Kidney (tissue), 22 donors: Measurements from ENCODE around the gene NAXD. TPM values are rescaled to one million over a fixed set of nuclear protein-coding genes. Genes with fewer than 3 reads are reported as not detected.
"Not testable (repeated sequence)": the region's sequence is repeated elsewhere in the genome, so short reads cannot be mapped to it uniquely, and the experiment has no call there.

ENCODE experiments used
- DNase-seq, 5 donors: peaks; one replicate each; pipeline ENCODE4 v3.0.0-alpha.2; 2013 to 2020
- FAIRE-seq: peaks from 2 replicates; lab custom pipeline; 2012; peaks lifted over from hg19 to GRCh38; lab: Jason Lieb, UNC
- H3K27ac ChIP-seq, 2 donors: one replicate each; pipeline ENCODE4 v1.7.0; 2013; ENCODE audit warnings: low read depth in 2 of 2, low read length in 2 of 2, inconsistent platforms in 1 of 2
- H3K27me3 ChIP-seq: one replicate; pipeline ENCODE4 v1.7.1; 2013; ENCODE audit warnings: low read length, inconsistent platforms; ENCODE audit not compliant: control insufficient read depth, insufficient read depth
- H3K36me3 ChIP-seq, 3 donors: one replicate each; pipeline versions ENCODE4 v1.7.0 to v1.7.1; 2013; ENCODE audit warnings: low read length in 3 of 3, control low read depth in 1 of 3, inconsistent platforms in 1 of 3; ENCODE audit not compliant: insufficient read depth in 3 of 3, control insufficient read depth in 2 of 3
- H3K4me1 ChIP-seq, 3 donors: one replicate each; pipeline versions ENCODE4 v1.7.0 to v1.7.1; 2013; ENCODE audit warnings: low read length in 3 of 3, inconsistent platforms in 1 of 3, low read depth in 1 of 3; ENCODE audit not compliant: control insufficient read depth in 2 of 3, insufficient read depth in 2 of 3
- H3K4me3 ChIP-seq, 3 donors: one replicate each; pipeline versions ENCODE4 v1.7.0 to v1.8.1; 2013; ENCODE audit warnings: low read length in 3 of 3, control low read depth in 1 of 3, inconsistent platforms in 1 of 3
- H3K9ac ChIP-seq, 3 donors: one replicate each; pipeline versions ENCODE4 v1.7.0 to v1.7.1; 2013; ENCODE audit warnings: low read length in 3 of 3, control low read depth in 1 of 3, inconsistent platforms in 1 of 3
- H3K9me3 ChIP-seq, 3 donors: one replicate each; pipeline versions ENCODE4 v1.7.0 to v1.7.1; 2013; ENCODE audit warnings: low read length in 3 of 3, control low read depth in 1 of 3, inconsistent platforms in 1 of 3; ENCODE audit not compliant: control insufficient read depth in 2 of 3, insufficient read depth in 1 of 3
- CTCF ChIP-seq: IDR thresholded peaks from 3 replicates; pipeline ENCODE4 v1.5.1; 2012; ENCODE audit warnings: mild to moderate bottlenecking, moderate library complexity, borderline replicate concordance; ENCODE audit not compliant: insufficient read depth; ENCODE audit errors: extremely low read depth
- intact Hi-C: fragments of 100-400 bp; cut with DNase I; formaldehyde crosslinking; loops from one replicate; pipeline ENCODE4 v1.11.1; 2022
- long read RNA-seq, 10 donors: library from polyadenylated mRNA in 1 of 10; unstranded in 1 of 10; transcript quantifications; one replicate each; pipeline ENCODE4 v2.0.0 and lab custom pipeline, GENCODE V29; 2021 to 2026
- polyA plus RNA-seq: library from polyadenylated mRNA; stranded (reverse); fragments of 350-450 nt; fragmentation: Illumina TruSeq; extraction: RNeasy Lipid Tissue Mini Kit (QIAGEN cat#74804); gene quantifications from one replicate; pipeline ENCODE4 v1.2.3, GENCODE V29; 2014; ENCODE audit warnings: low read depth, low replicate concordance; ENCODE audit not compliant: insufficient read depth
- total RNA-seq: library from RNA; stranded (reverse); fragmentation: NEBNext Ultra II Directional; extraction: Animal tissue kit (Norgen Biotek cat#: 25700); gene quantifications from one replicate; pipeline ENCODE4 v1.2.1, GENCODE V29; 2021
- donor health status: control.
- donor health status: control.
- donor health status: control.
- donor health status: control.
- donor health status: control.
- donor health status: DM: yes; HTN: yes; CAD: no.
- donor health status: Normal renal cell carcinoma (clear cell type).

Gene NAXD
- total RNA-seq, result 37.9 TPM
- 52.7 TPM for polyA plus RNA-seq
- long read RNA-seq, donor 1, partial matches to known transcripts, result 0 of 10 reads
- long read RNA-seq, donor 1, other reads (novel, unspliced or antisense), result 10 of 10 reads
- long read RNA-seq, donor 2, partial matches to known transcripts, result 24 of 24 reads
- long read RNA-seq, donor 2, other reads (novel, unspliced or antisense), result 0 of 24 reads
- long read RNA-seq, donor 3, partial matches to known transcripts, result 36 of 61 reads
- long read RNA-seq, donor 3, other reads (novel, unspliced or antisense), result 23 of 61 reads
- long read RNA-seq, donor 4, partial matches to known transcripts, result 0 of 1 reads
- long read RNA-seq, donor 4, other reads (novel, unspliced or antisense), result 0 of 1 reads
- long read RNA-seq, donor 5, result 0 reads
- long read RNA-seq, donor 6, result 0 reads
- long read RNA-seq, donor 7, partial matches to known transcripts, result 9 of 72 reads
- long read RNA-seq, donor 7, other reads (novel, unspliced or antisense), result 63 of 72 reads
- long read RNA-seq, donor 8, partial matches to known transcripts, result 0 of 5 reads
- long read RNA-seq, donor 8, other reads (novel, unspliced or antisense), result 5 of 5 reads
- long read RNA-seq, donor 9, partial matches to known transcripts, result 0 of 5 reads
- long read RNA-seq, donor 9, other reads (novel, unspliced or antisense), result 5 of 5 reads
- long read RNA-seq, donor 10, result 0 reads

DNA sequence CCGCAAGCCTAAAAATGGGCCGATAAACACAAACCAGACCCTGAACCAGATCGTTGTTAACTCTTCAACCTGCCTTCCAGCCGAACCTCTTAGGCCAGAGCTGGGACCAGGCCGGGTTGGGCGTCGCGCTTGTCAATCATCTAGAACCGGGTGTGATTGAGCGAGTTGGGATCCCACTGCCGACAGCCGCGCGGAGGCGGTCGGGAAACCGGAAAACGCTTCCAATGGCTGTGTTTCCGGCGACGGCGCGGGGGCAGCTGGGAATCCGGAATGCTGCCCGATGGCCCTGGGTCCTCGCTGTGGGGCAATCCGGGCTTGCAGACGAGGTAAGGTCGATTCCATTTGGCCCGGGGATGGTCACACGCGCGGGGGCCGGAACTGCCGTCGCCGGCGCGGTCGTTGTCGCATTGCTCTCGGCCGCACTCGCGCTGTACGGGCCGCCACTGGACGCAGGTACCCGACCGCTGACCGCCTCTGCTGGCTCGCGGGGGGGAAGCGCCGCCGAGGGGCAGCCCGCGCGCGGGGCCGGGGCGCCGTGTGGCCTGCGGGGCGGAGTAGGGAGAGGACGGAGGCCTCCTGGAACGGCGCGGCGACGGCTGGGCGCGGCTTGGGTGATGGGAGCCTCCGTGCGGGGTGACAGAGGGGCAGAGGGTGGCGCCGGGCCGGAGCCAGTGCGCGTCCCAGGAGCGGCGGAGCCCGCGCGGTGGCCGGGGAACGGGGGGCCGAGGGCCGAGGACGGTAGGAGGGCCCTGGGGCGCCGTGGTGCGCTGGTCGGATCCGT lies at the start of gene NAXD:
Gene NAXD (plus strand): TSS at position 224 of the 781 bp plus-strand sequence. CDS start 57 bp downstream, at position 281.
- Histone ChIP-seq H3K27ac (peak within 1 kb of the TSS; percentile 88 to 93), H3K9ac (peak within 1 kb of the TSS; percentile 20 to 86 (median 83)), H3K36me3 (no peaks in the 10 kb centered on the region), H3K9me3 (no peaks in the 10 kb centered on the region), H3K4me3 (peak within 1 kb of the TSS; percentile 60 to 77 (median 77)), H3K4me1 (peaks cover 7 to 25% (median 23%) of the 10 kb centered on the region in 3 donors), H3K27me3 (no peaks in the 10 kb centered on the region)
- intact Hi-C loops, result no loop called here
- no peak for TF ChIP-seq CTCF
- FAIRE-seq (peak; percentile 65), DNase-seq (peak; percentile 92 to 98 (median 95))

DNA sequence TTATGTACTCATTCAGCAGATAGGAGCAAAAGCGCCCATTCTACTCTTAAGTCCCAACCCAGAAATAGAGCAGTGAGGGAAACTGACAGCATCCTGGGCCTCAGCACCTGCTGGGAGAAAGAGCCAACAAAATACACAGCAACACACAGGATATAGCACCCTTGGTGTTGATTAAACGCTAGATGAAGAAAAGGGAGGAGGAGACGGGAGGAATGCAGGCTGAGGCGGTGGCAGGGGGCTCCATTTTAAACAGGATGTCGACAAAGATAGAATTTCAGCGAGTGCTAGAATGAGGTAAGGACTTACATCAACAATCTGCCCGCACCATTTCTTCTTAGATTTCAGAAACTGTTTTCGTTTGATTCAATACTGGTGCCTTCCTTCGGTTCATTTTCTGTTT lies 49.2 kb upstream of the NAXD start:
- Histone ChIP-seq H3K27ac (no peak overlapping the region), H3K27me3 (no peaks in the 10 kb centered on the region), H3K4me3 (no peak overlapping the region), H3K9me3 (no peaks in the 10 kb centered on the region), H3K4me1 (peaks cover 0 to 3% (median 0%) of the 10 kb centered on the region in 3 donors), H3K36me3 (peaks cover 0 to 8% (median 0%) of the 10 kb centered on the region in 3 donors), H3K9ac (no peak overlapping the region)
- DNase-seq (peak in 4 of 5 donors; percentile 63 to 80 (median 68)), FAIRE-seq (no peak)
- no peak for TF ChIP-seq CTCF
- intact Hi-C loops, result no loop called here

DNA sequence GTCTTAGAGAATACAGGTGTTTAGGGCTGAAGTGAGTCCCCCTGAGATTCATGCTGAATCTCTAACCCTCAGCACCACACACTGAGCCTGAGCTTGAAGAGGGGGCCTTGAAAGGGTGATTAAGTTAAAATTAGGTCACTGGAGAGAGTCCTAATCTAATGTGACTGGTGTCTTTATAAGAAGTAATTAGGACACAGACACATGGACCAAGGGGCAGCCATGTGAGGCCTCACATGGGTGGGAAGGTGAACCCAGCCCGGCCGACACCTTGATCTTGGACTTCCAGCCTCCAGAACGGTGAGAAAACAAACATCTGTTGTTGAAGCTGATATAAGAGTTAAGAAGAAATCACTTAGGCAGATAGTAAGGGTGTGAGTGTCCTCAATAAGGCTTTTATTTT lies 46.7 kb upstream of the NAXD start:
- no peak overlapping the region for H3K4me3 ChIP-seq
- H3K27me3 ChIP-seq, result no peaks in the 10 kb centered on the region
- peaks cover 0 to 8% (median 0%) of the 10 kb centered on the region in 3 donors for H3K36me3 ChIP-seq
- TF ChIP-seq CTCF, result no peak
- no peak for FAIRE-seq
- no peak overlapping the region for H3K27ac ChIP-seq
- intact Hi-C loops, result no loop called here
- H3K4me1 ChIP-seq, result no peaks in the 10 kb centered on the region
- no peaks in the 10 kb centered on the region for H3K9me3 ChIP-seq
- no peak overlapping the region for H3K9ac ChIP-seq
- DNase-seq, result peak in 1 of 5 donors; percentile 4

GRCh38 chr13:110569962-110570361 lies 45.4 kb upstream of the NAXD start:
- DNase-seq, H3K36me3 ChIP-seq, intact Hi-C loops, H3K9ac ChIP-seq, FAIRE-seq, H3K27ac ChIP-seq, H3K9me3 ChIP-seq, H3K27me3 ChIP-seq, H3K4me1 ChIP-seq, H3K4me3 ChIP-seq: not testable (repeated sequence)
